HepG2 (cell line): ENCODE measurements around the gene CBFA2T2. TPM values are rescaled to one million over a fixed set of nuclear protein-coding genes. Genes with fewer than 3 reads are reported as not detected.

ENCODE experiments used
- CBX5 ChIP-seq: sonication (generic); formaldehyde crosslinking; IDR thresholded peaks from 2 replicates; pipeline ENCODE4 v1.4.0; 2020; ENCODE audit warnings: missing genetic modification reagents, borderline replicate concordance
- CHD4 ChIP-seq: fragments of 200-600 bp; sonication (generic); IDR thresholded peaks from 2 replicates; pipeline ENCODE4 v1.7.0; 2017; ENCODE audit warnings: mild to moderate bottlenecking, low read length, borderline replicate concordance
- FUBP1 ChIP-seq: sonication (generic); formaldehyde crosslinking; IDR thresholded peaks from 2 replicates; pipeline ENCODE4 v1.5.1; 2020; ENCODE audit warnings: missing genetic modification reagents, mild to moderate bottlenecking, borderline replicate concordance
- MTF2 ChIP-seq: sonication (generic); formaldehyde crosslinking; IDR thresholded peaks from 2 replicates; pipeline ENCODE4 v1.5.0; 2020; ENCODE audit warnings: missing genetic modification reagents, borderline replicate concordance
- MXD1 ChIP-seq: sonication (generic); formaldehyde crosslinking; IDR thresholded peaks from 2 replicates; pipeline ENCODE4 v1.4.0; 2020; ENCODE audit warnings: mild to moderate bottlenecking, missing genetic modification reagents
- SIX1 ChIP-seq: sonication (generic); formaldehyde crosslinking; IDR thresholded peaks from 2 replicates; pipeline ENCODE4 v1.4.0; 2020; ENCODE audit warnings: missing genetic modification reagents, borderline replicate concordance
- SIX4 ChIP-seq: sonication (generic); formaldehyde crosslinking; IDR thresholded peaks from 2 replicates; pipeline ENCODE4 v1.4.0; 2020; ENCODE audit warnings: missing genetic modification reagents
- TBP ChIP-seq: sonication (generic); formaldehyde crosslinking; IDR thresholded peaks from 2 replicates; pipeline ENCODE4 v1.5.0; 2020; ENCODE audit warnings: missing genetic modification reagents
- THAP7 ChIP-seq: sonication (generic); formaldehyde crosslinking; IDR thresholded peaks from 2 replicates; pipeline ENCODE4 v1.8.1; 2023; ENCODE audit warnings: mild to moderate bottlenecking, missing genetic modification reagents
- ZBTB42 ChIP-seq: sonication (generic); formaldehyde crosslinking; IDR thresholded peaks from 2 replicates; pipeline ENCODE4 v1.5.0; 2020; ENCODE audit warnings: mild to moderate bottlenecking, missing genetic modification reagents
- ZNF138 ChIP-seq: sonication (generic); formaldehyde crosslinking; IDR thresholded peaks from 2 replicates; pipeline ENCODE4 v1.5.0; 2020; ENCODE audit warnings: mild to moderate bottlenecking, low read depth, missing genetic modification reagents
- ZNF343 ChIP-seq: sonication (generic); formaldehyde crosslinking; IDR thresholded peaks from 2 replicates; pipeline ENCODE4 v1.4.0; 2020; ENCODE audit warnings: mild to moderate bottlenecking, missing genetic modification reagents
- ZNF362 ChIP-seq: sonication (generic); formaldehyde crosslinking; IDR thresholded peaks from 2 replicates; pipeline ENCODE4 v1.4.0; 2020; ENCODE audit warnings: missing genetic modification reagents, mild to moderate bottlenecking, borderline replicate concordance
- ZNF577 ChIP-seq: sonication (generic); formaldehyde crosslinking; IDR thresholded peaks from 2 replicates; pipeline ENCODE4 v1.4.0; 2020; ENCODE audit warnings: mild to moderate bottlenecking, low read depth, missing genetic modification reagents, borderline replicate concordance
- ZNF589 ChIP-seq: sonication (generic); formaldehyde crosslinking; conservative IDR thresholded peaks from 2 replicates; pipeline ENCODE4 v1.8.0; 2022; ENCODE audit warnings: mild to moderate bottlenecking, moderate library complexity, missing genetic modification reagents
- ZNF740 ChIP-seq: sonication (generic); formaldehyde crosslinking; IDR thresholded peaks from 2 replicates; pipeline ENCODE4 v1.4.0; 2020; ENCODE audit warnings: missing genetic modification reagents
- polyA plus RNA-seq, 8 experiments: library from polyadenylated mRNA; depleted of rRNA in 3 of 8; stranded (reverse) in 7 of 8; unstranded in 1 of 8; fragments of >200 nt; fragmentation: Illumina TruSeq in 4 of 8; extraction: Trizol in 4 of 8; gene quantifications; 2 replicates each; pipeline versions ENCODE4 v1.2.1 to v1.2.3, GENCODE V29; 2011 to 2016; ENCODE audit warnings: low read depth in 4 of 8, missing spikeins in 1 of 8, mixed read lengths in 1 of 8; ENCODE audit not compliant: insufficient read depth in 1 of 8
- total RNA-seq, 5 experiments: library from RNA; depleted of rRNA; stranded (reverse); fragments of >200 nt; fragmentation: Illumina TruSeq; extraction: Trizol; gene quantifications; 2 replicates each; pipeline ENCODE4 v1.2.3, GENCODE V29; 2016; ENCODE audit warnings: low read depth in 1 of 5
- TF ChIP-seq, protein P1 (sequence below): sonication (generic); formaldehyde crosslinking; IDR thresholded peaks from 2 replicates; pipeline ENCODE4 v1.5.0; 2020; ENCODE audit warnings: missing genetic modification reagents, mild to moderate bottlenecking, borderline replicate concordance
- TF ChIP-seq, protein P2 (sequence below): sonication (generic); formaldehyde crosslinking; IDR thresholded peaks from 2 replicates; pipeline ENCODE4 v1.4.0; 2020; ENCODE audit warnings: missing genetic modification reagents

Gene CBFA2T2
- total and polyA plus RNA-seq, 2 of the 13 experiments (the other 11 are each of a cell fraction or from before 2014, with no cell fraction given) = 6.3 to 21.2 TPM

GRCh38 chr20:33663161-33664084, 173.5 kb downstream of the CBFA2T2 start (continued):
- TF ChIP-seq, protein P1, sequence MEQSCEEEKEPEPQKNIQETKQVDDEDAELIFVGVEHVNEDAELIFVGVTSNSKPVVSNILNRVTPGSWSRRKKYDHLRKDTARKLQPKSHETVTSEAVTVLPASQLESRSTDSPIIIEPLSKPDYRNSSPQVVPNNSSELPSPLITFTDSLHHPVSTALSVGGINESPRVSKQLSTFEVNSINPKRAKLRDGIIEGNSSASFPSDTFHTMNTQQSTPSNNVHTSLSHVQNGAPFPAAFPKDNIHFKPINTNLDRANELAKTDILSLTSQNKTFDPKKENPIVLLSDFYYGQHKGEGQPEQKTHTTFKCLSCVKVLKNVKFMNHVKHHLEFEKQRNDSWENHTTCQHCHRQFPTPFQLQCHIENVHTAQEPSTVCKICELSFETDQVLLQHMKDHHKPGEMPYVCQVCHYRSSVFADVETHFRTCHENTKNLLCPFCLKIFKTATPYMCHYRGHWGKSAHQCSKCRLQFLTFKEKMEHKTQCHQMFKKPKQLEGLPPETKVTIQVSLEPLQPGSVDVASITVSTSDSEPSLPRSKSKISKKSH (CRISPR knock-in tag) = peak; percentile 91; the same call in 1 of the 2 replicates
- peak; percentile 11; the same call in 1 of the 2 replicates for TF ChIP-seq CBX5 (CRISPR knock-in tag)
- TF ChIP-seq CHD4 = no peak
- peak; percentile 93; the same call in 1 of the 2 replicates for TF ChIP-seq MTF2
- no peak for TF ChIP-seq TBP (CRISPR knock-in tag)
- TF ChIP-seq ZNF589 (CRISPR knock-in tag) = peak; percentile 98
- TF ChIP-seq MXD1 (CRISPR knock-in tag) = peak; percentile 85; the same call in 1 of the 2 replicates
- peak; percentile 65; the same call in 1 of the 2 replicates for TF ChIP-seq ZNF740 (CRISPR knock-in tag)
- TF ChIP-seq THAP7 = peak; percentile 92
- TF ChIP-seq FUBP1 = peak; percentile 55; the same call in 1 of the 2 replicates
- TF ChIP-seq, protein P2, sequence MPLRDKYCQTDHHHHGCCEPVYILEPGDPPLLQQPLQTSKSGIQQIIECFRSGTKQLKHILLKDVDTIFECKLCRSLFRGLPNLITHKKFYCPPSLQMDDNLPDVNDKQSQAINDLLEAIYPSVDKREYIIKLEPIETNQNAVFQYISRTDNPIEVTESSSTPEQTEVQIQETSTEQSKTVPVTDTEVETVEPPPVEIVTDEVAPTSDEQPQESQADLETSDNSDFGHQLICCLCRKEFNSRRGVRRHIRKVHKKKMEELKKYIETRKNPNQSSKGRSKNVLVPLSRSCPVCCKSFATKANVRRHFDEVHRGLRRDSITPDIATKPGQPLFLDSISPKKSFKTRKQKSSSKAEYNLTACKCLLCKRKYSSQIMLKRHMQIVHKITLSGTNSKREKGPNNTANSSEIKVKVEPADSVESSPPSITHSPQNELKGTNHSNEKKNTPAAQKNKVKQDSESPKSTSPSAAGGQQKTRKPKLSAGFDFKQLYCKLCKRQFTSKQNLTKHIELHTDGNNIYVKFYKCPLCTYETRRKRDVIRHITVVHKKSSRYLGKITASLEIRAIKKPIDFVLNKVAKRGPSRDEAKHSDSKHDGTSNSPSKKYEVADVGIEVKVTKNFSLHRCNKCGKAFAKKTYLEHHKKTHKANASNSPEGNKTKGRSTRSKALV (CRISPR knock-in tag) = 0 out of 2 replicates have a peak, but pooled peaks have one; percentile 72
- peak; percentile 93 for TF ChIP-seq ZBTB42 (CRISPR knock-in tag)
- no peak for TF ChIP-seq SIX4 (CRISPR knock-in tag)
- TF ChIP-seq ZNF577 (CRISPR knock-in tag) = no peak
- no peak; the same call in 1 of the 2 replicates for TF ChIP-seq ZNF138
- no peak for TF ChIP-seq SIX1 (CRISPR knock-in tag)
- peak; percentile 38; the same call in 1 of the 2 replicates for TF ChIP-seq ZNF362
- TF ChIP-seq ZNF343 (CRISPR knock-in tag) = peak; percentile 93
